ENCODE measurements around the gene RMDN2. TPM values are rescaled to one million over a fixed set of nuclear protein-coding genes. Genes with fewer than 3 reads are reported as not detected.
"Not testable (repeated sequence)": the region's sequence is repeated elsewhere in the genome, so short reads cannot be mapped to it uniquely, and the experiment has no call there.

RMDN2 gene
- polyA plus RNA-seq, 3 donors: 11.5 to 13.1 (median 12.4) TPM

GRCh38 chr2:37920570-37920969 lies 4.5 kb upstream of the RMDN2 start:
- DNase-seq (ENCODE audit: extremely low read depth in 1 of 11, low read depth in 9 of 11, low spot score in 4 of 11): peak in 1 of 11 donors; percentile 20

GRCh38 chr2:37921781-37922180 lies 3.3 kb upstream of the RMDN2 start:
- no peak for DNase-seq (ENCODE audit: extremely low read depth in 1 of 11, low read depth in 9 of 11, low spot score in 4 of 11)

- no peak for DNase-seq (ENCODE audit: extremely low read depth in 1 of 11, low read depth in 9 of 11, low spot score in 4 of 11)
Observed at GRCh38 chr2:37923308-37924055, 1.6 kb upstream of the RMDN2 start.

GRCh38 chr2:37926635-37927034 lies 1.5 kb downstream of the RMDN2 start:
- DNase-seq (ENCODE audit: extremely low read depth in 1 of 11, low read depth in 9 of 11, low spot score in 4 of 11): no peak

GRCh38 chr2:37928377-37928776 lies 3.3 kb downstream of the RMDN2 start:
- DNase-seq (ENCODE audit: extremely low read depth in 1 of 11, low read depth in 9 of 11, low spot score in 4 of 11): no peak

- not testable (repeated sequence) for DNase-seq (ENCODE audit: extremely low read depth in 1 of 11, low read depth in 9 of 11, low spot score in 4 of 11)
Observed at GRCh38 chr2:37930392-37930791, 5.3 kb downstream of the RMDN2 start.

- not testable (repeated sequence) for DNase-seq (ENCODE audit: extremely low read depth in 1 of 11, low read depth in 9 of 11, low spot score in 4 of 11)
Observed at GRCh38 chr2:37932873-37933272, 7.8 kb downstream of the RMDN2 start.

GRCh38 chr2:37934591-37935513 lies 9.8 kb downstream of the RMDN2 start:
- DNase-seq (ENCODE audit: extremely low read depth in 1 of 11, low read depth in 9 of 11, low spot score in 4 of 11): no peak

GRCh38 chr2:37937568-37937967 lies 12.5 kb downstream of the RMDN2 start:
- not testable (repeated sequence) for DNase-seq (ENCODE audit: extremely low read depth in 1 of 11, low read depth in 9 of 11, low spot score in 4 of 11)

GRCh38 chr2:37941267-37941666 lies 16.2 kb downstream of the RMDN2 start:
- not testable (repeated sequence) for DNase-seq (ENCODE audit: extremely low read depth in 1 of 11, low read depth in 9 of 11, low spot score in 4 of 11)

GRCh38 chr2:37944268-37944667 lies 19.2 kb downstream of the RMDN2 start:
- no peak for DNase-seq (ENCODE audit: extremely low read depth in 1 of 11, low read depth in 9 of 11, low spot score in 4 of 11)

GRCh38 chr2:37947306-37947705 lies 22.2 kb downstream of the RMDN2 start:
- DNase-seq (ENCODE audit: extremely low read depth in 1 of 11, low read depth in 9 of 11, low spot score in 4 of 11): no peak

GRCh38 chr2:37962018-37962739 lies 37.1 kb downstream of the RMDN2 start:
- not testable (repeated sequence) for DNase-seq (ENCODE audit: extremely low read depth in 1 of 11, low read depth in 9 of 11, low spot score in 4 of 11)

- not testable (repeated sequence) for DNase-seq (ENCODE audit: extremely low read depth in 1 of 11, low read depth in 9 of 11, low spot score in 4 of 11)
Observed at GRCh38 chr2:37962740-37963121, 37.6 kb downstream of the RMDN2 start.

GRCh38 chr2:37963901-37964300 lies 38.8 kb downstream of the RMDN2 start:
- DNase-seq (ENCODE audit: extremely low read depth in 1 of 11, low read depth in 9 of 11, low spot score in 4 of 11): not testable (repeated sequence)

- no peak for DNase-seq (ENCODE audit: extremely low read depth in 1 of 11, low read depth in 9 of 11, low spot score in 4 of 11)
Observed at GRCh38 chr2:37966326-37966725, 41.2 kb downstream of the RMDN2 start.

GRCh38 chr2:37969731-37970130 lies 44.6 kb downstream of the RMDN2 start:
- DNase-seq (ENCODE audit: extremely low read depth in 1 of 11, low read depth in 9 of 11, low spot score in 4 of 11): no peak

GRCh38 chr2:37971971-37972370 lies 46.9 kb downstream of the RMDN2 start:
- no peak for DNase-seq (ENCODE audit: extremely low read depth in 1 of 11, low read depth in 9 of 11, low spot score in 4 of 11)

- no peak for DNase-seq (ENCODE audit: extremely low read depth in 1 of 11, low read depth in 9 of 11, low spot score in 4 of 11)
Observed at GRCh38 chr2:37973615-37974353, 48.7 kb downstream of the RMDN2 start.

All from renal cortex interstitium (tissue), 11 donors.